ENCODE results near the gene TPBGL. TPM values are rescaled to one million over a fixed set of nuclear protein-coding genes. Genes with fewer than 3 reads are reported as not detected.
A peak's percentile ranks its signal among the peaks of the same experiment; 100 is the strongest.

Gene TPBGL
- total RNA-seq, result not detected

- DNase-seq (ENCODE audit: low spot score in 2 of 2), result peak in 1 of 2 donors; percentile 47
- no peak for FAIRE-seq
These were observed at the start of gene TPBGL for GRCh38 chr11:75240311-75241035. Gene TPBGL, plus strand, starts transcription at chr11:75240774. Its CDS starts 276 bp downstream, at chr11:75241050.

- DNase-seq (ENCODE audit: low spot score in 2 of 2) (no peak), FAIRE-seq (no peak)
These were observed 49.2 kb upstream of the TPBGL start for GRCh38 chr11:75191330-75191717.

- no peak for DNase-seq (ENCODE audit: low spot score in 2 of 2)
- FAIRE-seq, result no peak
These were observed 47.3 kb upstream of the TPBGL start for GRCh38 chr11:75193271-75193670.

- DNase-seq (ENCODE audit: low spot score in 2 of 2) (no peak), FAIRE-seq (no peak)
These were observed 46.9 kb upstream of the TPBGL start for GRCh38 chr11:75193711-75194110.

- DNase-seq (ENCODE audit: low spot score in 2 of 2) (no peak), FAIRE-seq (no peak)
These were observed 46.4 kb upstream of the TPBGL start for GRCh38 chr11:75194147-75194546.

GRCh38 chr11:75195167-75195962, 45.2 kb upstream of the TPBGL start:
- DNase-seq (ENCODE audit: low spot score in 2 of 2) (peak; percentile 17 to 60), FAIRE-seq (no peak)

- DNase-seq (ENCODE audit: low spot score in 2 of 2) (no peak), FAIRE-seq (no peak)
These were observed 44.1 kb upstream of the TPBGL start for GRCh38 chr11:75196426-75196825.

- DNase-seq (ENCODE audit: low spot score in 2 of 2) (no peak), FAIRE-seq (no peak)
These were observed 42.9 kb upstream of the TPBGL start for GRCh38 chr11:75197512-75198277.

GRCh38 chr11:75198278-75198973, 42.1 kb upstream of the TPBGL start:
- FAIRE-seq (no peak), DNase-seq (ENCODE audit: low spot score in 2 of 2) (no peak)

- FAIRE-seq (no peak), DNase-seq (ENCODE audit: low spot score in 2 of 2) (no peak)
These were observed 41.1 kb upstream of the TPBGL start for GRCh38 chr11:75199412-75199955.

GRCh38 chr11:75200051-75200450, 40.5 kb upstream of the TPBGL start:
- FAIRE-seq, result no peak
- no peak for DNase-seq (ENCODE audit: low spot score in 2 of 2)

- FAIRE-seq, result no peak
- no peak for DNase-seq (ENCODE audit: low spot score in 2 of 2)
These were observed 40.0 kb upstream of the TPBGL start for GRCh38 chr11:75200531-75200930.

- DNase-seq (ENCODE audit: low spot score in 2 of 2) (no peak), FAIRE-seq (no peak)
These were observed 38.8 kb upstream of the TPBGL start for GRCh38 chr11:75201771-75202170.

GRCh38 chr11:75202195-75202594, 38.4 kb upstream of the TPBGL start:
- FAIRE-seq (no peak), DNase-seq (ENCODE audit: low spot score in 2 of 2) (no peak)

- FAIRE-seq, result no peak
- DNase-seq (ENCODE audit: low spot score in 2 of 2), result no peak
These were observed 37.4 kb upstream of the TPBGL start for GRCh38 chr11:75203138-75203537.

- FAIRE-seq (no peak), DNase-seq (ENCODE audit: low spot score in 2 of 2) (no peak)
These were observed 36.9 kb upstream of the TPBGL start for GRCh38 chr11:75203641-75204011.

GRCh38 chr11:75204012-75204674, 36.4 kb upstream of the TPBGL start:
- FAIRE-seq, result no peak
- no peak for DNase-seq (ENCODE audit: low spot score in 2 of 2)

- FAIRE-seq (no peak), DNase-seq (ENCODE audit: low spot score in 2 of 2) (peak; percentile 24 to 75)
These were observed 35.6 kb upstream of the TPBGL start for GRCh38 chr11:75204685-75205563.

- DNase-seq (ENCODE audit: low spot score in 2 of 2), result no peak
- no peak for FAIRE-seq
These were observed 35.0 kb upstream of the TPBGL start for GRCh38 chr11:75205564-75206020.

All from frontal cortex (tissue), 4 donors.